GM10266 (cell line): ENCODE data around the gene NDUFB8.

Experiments
- DNase-seq: peaks from one replicate; pipeline ENCODE4 v3.0.0; 2012; ENCODE audit errors: extremely low spot score
- CTCF ChIP-seq: IDR thresholded peaks from 2 replicates; pipeline ENCODE4 v1.5.1; 2012; ENCODE audit warnings: mild to moderate bottlenecking, low read depth; ENCODE audit not compliant: control insufficient read depth, insufficient read depth; ENCODE audit errors: missing control alignments

NDUFB8 gene

GRCh38 chr10:100524206-100524605 is 5.5 kb downstream of the NDUFB8 start:
- DNase-seq = no peak
- TF ChIP-seq CTCF = no peak

- no peak for DNase-seq
- no peak for TF ChIP-seq CTCF
These were observed 6.7 kb downstream of the NDUFB8 start for GRCh38 chr10:100522945-100523344.

- DNase-seq = no peak
- no peak for TF ChIP-seq CTCF
These were observed 7.4 kb downstream of the NDUFB8 start for GRCh38 chr10:100522107-100522801.

GRCh38 chr10:100520811-100521210 is 8.9 kb downstream of the NDUFB8 start:
- no peak for TF ChIP-seq CTCF
- DNase-seq = no peak

- DNase-seq = no peak
- no peak for TF ChIP-seq CTCF
These were observed 10.2 kb downstream of the NDUFB8 start, which contains the start of gene SEC31B for GRCh38 chr10:100519311-100520051. Gene SEC31B, minus strand, starts transcription at chr10:100519861. Its CDS starts 2,909 bp downstream, at chr10:100516952.

- TF ChIP-seq CTCF = peak; percentile 67
- DNase-seq = peak; percentile 60
These were observed 10.9 kb downstream of the NDUFB8 start for GRCh38 chr10:100518761-100519241.

GRCh38 chr10:100516847-100517246 is 12.8 kb downstream of the NDUFB8 start:
- no peak for DNase-seq
- no peak for TF ChIP-seq CTCF
